ENCODE results near the gene SPATA1.
"Not testable (repeated sequence)": the region's sequence is repeated elsewhere in the genome, so short reads cannot be mapped to it uniquely, and the experiment has no call there.

The SPATA1 gene

GRCh38 chr1:84594959-84595358, 88.8 kb downstream of the SPATA1 start:
- not testable (repeated sequence) for DNase-seq (ENCODE audit: low spot score)

- no peak for DNase-seq (ENCODE audit: low spot score)
Observed at GRCh38 chr1:84597011-84597410, 90.8 kb downstream of the SPATA1 start.

- no peak for DNase-seq (ENCODE audit: low spot score)
Observed at GRCh38 chr1:84598418-84598817, 92.2 kb downstream of the SPATA1 start.

GRCh38 chr1:84598846-84599741, 92.9 kb downstream of the SPATA1 start:
- DNase-seq (ENCODE audit: low spot score) = peak; percentile 77

- no peak for DNase-seq (ENCODE audit: low spot score)
Observed at GRCh38 chr1:84600796-84601195, 94.6 kb downstream of the SPATA1 start.

- no peak for DNase-seq (ENCODE audit: low spot score)
Observed at GRCh38 chr1:84603223-84603622, 97.0 kb downstream of the SPATA1 start.

- no peak for DNase-seq (ENCODE audit: low spot score)
Observed at GRCh38 chr1:84603941-84604830, 98.0 kb downstream of the SPATA1 start.

GRCh38 chr1:84605157-84605556, 99.0 kb downstream of the SPATA1 start:
- DNase-seq (ENCODE audit: low spot score) = no peak

- no peak for DNase-seq (ENCODE audit: low spot score)
Observed at GRCh38 chr1:84606977-84607376, 100.8 kb downstream of the SPATA1 start.

GRCh38 chr1:84611091-84611490, 104.9 kb downstream of the SPATA1 start:
- no peak for DNase-seq (ENCODE audit: low spot score)

- no peak for DNase-seq (ENCODE audit: low spot score)
Observed at GRCh38 chr1:84611796-84612195, 105.6 kb downstream of the SPATA1 start.

- DNase-seq (ENCODE audit: low spot score) = no peak
Observed at GRCh38 chr1:84613026-84613425, 106.8 kb downstream of the SPATA1 start.

- no peak for DNase-seq (ENCODE audit: low spot score)
Observed at GRCh38 chr1:84613887-84614286, 107.7 kb downstream of the SPATA1 start.

GRCh38 chr1:84615790-84616189, 109.6 kb downstream of the SPATA1 start:
- DNase-seq (ENCODE audit: low spot score) = no peak

Data from putamen (tissue), 1 donor.